GM18907 (cell line): ENCODE results near the gene OR2AT4.

Experiments
- ATAC-seq: cut with Tn5 transposase; IDR thresholded peaks from one replicate; pipeline ENCODE4 v1.9.1; 2021; ENCODE audit warnings: mild to moderate bottlenecking, moderate library complexity; ENCODE audit not compliant: unreplicated experiment

The OR2AT4 gene

GRCh38 chr11:75031771-75032549 is 64.7 kb downstream of the OR2AT4 start:
- ATAC-seq = no peak
